Measurements from ENCODE around the gene MSS51. TPM values are rescaled to one million over a fixed set of nuclear protein-coding genes. Genes with fewer than 3 reads are reported as not detected.

The MSS51 gene
- total RNA-seq, 1 experiment from 2014 or later: 3.2 TPM

- Histone ChIP-seq H2AFZ (ENCODE audit: low read length) (no peak overlapping the region), H3K9ac (ENCODE audit: low read length) (no peak overlapping the region), H3K36me3 (ENCODE audit: low read depth, low read length) (peaks cover 6% of the 10 kb centered on the region; the same call in 1 of the 2 replicates), H3K4me1 (ENCODE audit: insufficient read depth, low read length) (no peaks in the 10 kb centered on the region), H3K4me3 (ENCODE audit: low read length) (no peak overlapping the region), H3K79me2 (ENCODE audit: low read length) (no peaks in the 10 kb centered on the region), H4K20me1 (ENCODE audit: low read length) (no peaks in the 10 kb centered on the region), H3F3A (ENCODE audit: low read length, unreplicated experiment) (no peaks in the 10 kb centered on the region), H3K9me3 (ENCODE audit: low read length) (no peaks in the 10 kb centered on the region), H3K4me2 (ENCODE audit: low read length) (no peak overlapping the region), H3K27me3 (ENCODE audit: low read length) (no peaks in the 10 kb centered on the region), H3K27ac (ENCODE audit: low read length) (no peak overlapping the region), H3K9me2 (replicated peaks; ENCODE audit: low read length) (no peaks in the 10 kb centered on the region)
- TF ChIP-seq CTCF (conservative IDR thresholded peaks at IDR 0.05; ENCODE audit: low read depth, low read length): peak; percentile 51
- no peak for TF ChIP-seq EZH2phosphoT487 (IDR thresholded peaks at IDR 0.05; ENCODE audit: borderline replicate concordance, low read length)
- ATAC-seq (no peak), DNase-seq (no peak)
- BruUV-seq (replicated peaks): no TSS peak
- ChIA-PET CTCF (interaction anchor here (0.6 kb wide), 2 partner anchors 14 to 193 kb away, joined by 3 to 4 read pairs; no protein-coding TSS in a partner anchor), POLR2A (ENCODE audit: unreplicated experiment) (interaction anchor here (0.7 kb wide), 1 partner anchor 42 kb away, joined by 3 read pairs; no protein-coding TSS in a partner anchor)
- intact Hi-C loops (cut with micrococcal nuclease): no loop called here
Measured at GRCh38 chr10:73456187-73456890, 23.0 kb upstream of the MSS51 start.

GRCh38 chr10:73449113-73449512, 15.8 kb upstream of the MSS51 start:
- H3K9me2 ChIP-seq (replicated peaks; ENCODE audit: low read length): no peaks in the 10 kb centered on the region
- H3K79me2 ChIP-seq (ENCODE audit: low read length): no peaks in the 10 kb centered on the region
- no peaks in the 10 kb centered on the region for H4K20me1 ChIP-seq (ENCODE audit: low read length)
- 0 out of 2 replicates have a peak, but pooled peaks cover 5% of the 10 kb centered on the region for H3K27me3 ChIP-seq (ENCODE audit: low read length)
- POLR2A ChIA-PET (ENCODE audit: unreplicated experiment): interaction anchor here (0.7 kb wide), 1 partner anchor 654 kb away, joined by 4 read pairs; no protein-coding TSS in a partner anchor
- no peaks in the 10 kb centered on the region for H3F3A ChIP-seq (ENCODE audit: low read length, unreplicated experiment)
- no peak for TF ChIP-seq EZH2 (IDR thresholded peaks at IDR 0.05; ENCODE audit: low read length, unreplicated experiment)
- H3K27ac ChIP-seq (ENCODE audit: low read length): no peak overlapping the region
- no peak overlapping the region for H2AFZ ChIP-seq (ENCODE audit: low read length)
- CTCF ChIA-PET: no interaction called here
- H3K4me1 ChIP-seq (ENCODE audit: insufficient read depth, low read length): no peaks in the 10 kb centered on the region
- H3K36me3 ChIP-seq (ENCODE audit: low read depth, low read length): peaks cover 4% of the 10 kb centered on the region; the same call in 1 of the 2 replicates
- ATAC-seq (no peak), DNase-seq (no peak)
- H3K4me3 ChIP-seq (ENCODE audit: low read length): no peak overlapping the region
- no peak overlapping the region for H3K9ac ChIP-seq (ENCODE audit: low read length)
- no TSS peak for BruUV-seq (replicated peaks)
- intact Hi-C loops (cut with micrococcal nuclease): no loop called here
- no peak overlapping the region for H3K4me2 ChIP-seq (ENCODE audit: low read length)
- H3K9me3 ChIP-seq (ENCODE audit: low read length): no peaks in the 10 kb centered on the region

DNA sequence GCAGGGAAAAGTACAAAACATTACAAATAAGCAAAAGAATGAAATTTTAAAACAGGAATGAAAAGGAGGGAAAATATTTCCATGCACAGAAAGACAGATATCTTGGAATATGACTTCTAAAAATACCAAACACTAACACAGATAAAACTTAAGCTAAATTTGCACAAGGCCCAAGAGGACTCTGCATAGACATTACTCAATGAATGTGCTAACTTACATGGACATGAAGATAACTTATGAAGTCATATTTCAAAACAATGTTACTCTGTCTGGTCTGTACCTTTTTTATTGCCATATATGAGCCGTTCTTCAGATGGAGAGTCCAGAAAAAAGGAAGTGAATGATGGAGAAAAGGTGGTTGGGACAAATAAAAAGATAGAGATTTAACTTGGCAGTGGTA, 15.0 kb upstream of the MSS51 start:
- intact Hi-C loops (cut with micrococcal nuclease): no loop called here
- Histone ChIP-seq H2AFZ (ENCODE audit: low read length) (no peak overlapping the region), H3K4me3 (ENCODE audit: low read length) (no peak overlapping the region), H3K9ac (ENCODE audit: low read length) (no peak overlapping the region), H3K9me3 (ENCODE audit: low read length) (no peaks in the 10 kb centered on the region), H3K9me2 (replicated peaks; ENCODE audit: low read length) (no peaks in the 10 kb centered on the region), H3K27me3 (ENCODE audit: low read length) (0 out of 2 replicates have a peak, but pooled peaks cover 5% of the 10 kb centered on the region), H3K4me2 (ENCODE audit: low read length) (no peak overlapping the region), H4K20me1 (ENCODE audit: low read length) (no peaks in the 10 kb centered on the region), H3K36me3 (ENCODE audit: low read depth, low read length) (peaks cover 4% of the 10 kb centered on the region; the same call in 1 of the 2 replicates), H3K27ac (ENCODE audit: low read length) (no peak overlapping the region), H3K79me2 (ENCODE audit: low read length) (no peaks in the 10 kb centered on the region), H3F3A (ENCODE audit: low read length, unreplicated experiment) (no peaks in the 10 kb centered on the region), H3K4me1 (ENCODE audit: insufficient read depth, low read length) (no peaks in the 10 kb centered on the region)
- DNase-seq (no peak), ATAC-seq (no peak)
- POLR2A ChIA-PET (ENCODE audit: unreplicated experiment): no interaction called here
- no TSS peak for BruUV-seq (replicated peaks)
- CTCF ChIA-PET: no interaction called here
- no peak for TF ChIP-seq CTCF (conservative IDR thresholded peaks at IDR 0.05; ENCODE audit: low read depth, low read length)
- TF ChIP-seq EZH2phosphoT487 (IDR thresholded peaks at IDR 0.05; ENCODE audit: borderline replicate concordance, low read length): no peak
- no peak for TF ChIP-seq EZH2 (IDR thresholded peaks at IDR 0.05; ENCODE audit: low read length, unreplicated experiment)

Data from PC-3 (cell line).